ENCODE results near the gene FMN1.

Gene FMN1

GRCh38 chr15:32837935-32838334 is 356.6 kb downstream of the FMN1 start:
- no peak overlapping the region for H3K27ac ChIP-seq (ENCODE audit: insufficient read depth, low read depth, low read length, poor library complexity, severe bottlenecking)
- H3K9me3 ChIP-seq (ENCODE audit: control insufficient read depth, low read length): no peaks in the 10 kb centered on the region
- H3K27me3 ChIP-seq (ENCODE audit: control insufficient read depth, insufficient read depth, low read length, poor library complexity, severe bottlenecking): no peaks in the 10 kb centered on the region
- no peaks in the 10 kb centered on the region for H3K36me3 ChIP-seq (ENCODE audit: control insufficient read depth, insufficient read depth, low read length)
- H3K4me3 ChIP-seq (ENCODE audit: insufficient read depth, low read depth, low read length): no peak overlapping the region
- H3K4me1 ChIP-seq (ENCODE audit: control insufficient read depth, insufficient read depth, low read length): no peaks in the 10 kb centered on the region
- 91 to 95% methylated on average over 8 of the region's 8 CpGs for whole genome bisulfite sequencing, 2 experiments

GRCh38 chr15:32834156-32834555 is 360.4 kb downstream of the FMN1 start:
- no peak overlapping the region for H3K4me3 ChIP-seq (ENCODE audit: insufficient read depth, low read depth, low read length)
- 93 to 95% methylated on average over 1 of the region's 1 CpG for WGBS, 2 experiments
- H3K27ac ChIP-seq (ENCODE audit: insufficient read depth, low read depth, low read length, poor library complexity, severe bottlenecking): no peak overlapping the region
- no peaks in the 10 kb centered on the region for H3K36me3 ChIP-seq (ENCODE audit: control insufficient read depth, insufficient read depth, low read length)
- no peaks in the 10 kb centered on the region for H3K27me3 ChIP-seq (ENCODE audit: control insufficient read depth, insufficient read depth, low read length, poor library complexity, severe bottlenecking)
- H3K4me1 ChIP-seq (ENCODE audit: control insufficient read depth, insufficient read depth, low read length): no peaks in the 10 kb centered on the region
- H3K9me3 ChIP-seq (ENCODE audit: control insufficient read depth, low read length): no peaks in the 10 kb centered on the region

- 100% methylated on average over 1 of the region's 1 CpG for WGBS, 2 experiments
- no peaks in the 10 kb centered on the region for H3K36me3 ChIP-seq (ENCODE audit: control insufficient read depth, insufficient read depth, low read length)
- no peaks in the 10 kb centered on the region for H3K27me3 ChIP-seq (ENCODE audit: control insufficient read depth, insufficient read depth, low read length, poor library complexity, severe bottlenecking)
- H3K4me3 ChIP-seq (ENCODE audit: insufficient read depth, low read depth, low read length): no peak overlapping the region
- no peaks in the 10 kb centered on the region for H3K9me3 ChIP-seq (ENCODE audit: control insufficient read depth, low read length)
- H3K4me1 ChIP-seq (ENCODE audit: control insufficient read depth, insufficient read depth, low read length): no peaks in the 10 kb centered on the region
- H3K27ac ChIP-seq (ENCODE audit: insufficient read depth, low read depth, low read length, poor library complexity, severe bottlenecking): no peak overlapping the region
These were observed 361.1 kb downstream of the FMN1 start for GRCh38 chr15:32833379-32833821.

GRCh38 chr15:32831485-32831884 is 363.0 kb downstream of the FMN1 start:
- no peak overlapping the region for H3K4me3 ChIP-seq (ENCODE audit: insufficient read depth, low read depth, low read length)
- no peaks in the 10 kb centered on the region for H3K4me1 ChIP-seq (ENCODE audit: control insufficient read depth, insufficient read depth, low read length)
- no peaks in the 10 kb centered on the region for H3K36me3 ChIP-seq (ENCODE audit: control insufficient read depth, insufficient read depth, low read length)
- WGBS, 2 experiments: 85 to 92% methylated on average over 1 of the region's 1 CpG
- no peaks in the 10 kb centered on the region for H3K27me3 ChIP-seq (ENCODE audit: control insufficient read depth, insufficient read depth, low read length, poor library complexity, severe bottlenecking)
- no peaks in the 10 kb centered on the region for H3K9me3 ChIP-seq (ENCODE audit: control insufficient read depth, low read length)
- H3K27ac ChIP-seq (ENCODE audit: insufficient read depth, low read depth, low read length, poor library complexity, severe bottlenecking): no peak overlapping the region

GRCh38 chr15:32830241-32830640 is 364.3 kb downstream of the FMN1 start:
- H3K4me3 ChIP-seq (ENCODE audit: insufficient read depth, low read depth, low read length): no peak overlapping the region
- H3K27me3 ChIP-seq (ENCODE audit: control insufficient read depth, insufficient read depth, low read length, poor library complexity, severe bottlenecking): no peaks in the 10 kb centered on the region
- no peak overlapping the region for H3K27ac ChIP-seq (ENCODE audit: insufficient read depth, low read depth, low read length, poor library complexity, severe bottlenecking)
- H3K36me3 ChIP-seq (ENCODE audit: control insufficient read depth, insufficient read depth, low read length): no peaks in the 10 kb centered on the region
- H3K4me1 ChIP-seq (ENCODE audit: control insufficient read depth, insufficient read depth, low read length): no peaks in the 10 kb centered on the region
- no peaks in the 10 kb centered on the region for H3K9me3 ChIP-seq (ENCODE audit: control insufficient read depth, low read length)
- WGBS, 2 experiments: 100% methylated on average over 1 of the region's 1 CpG; no CpG with 5 or more reads in 1 of the 2 experiments

GRCh38 chr15:32829436-32829835 is 365.1 kb downstream of the FMN1 start:
- Histone ChIP-seq H3K9me3 (ENCODE audit: control insufficient read depth, low read length) (no peaks in the 10 kb centered on the region), H3K4me3 (ENCODE audit: insufficient read depth, low read depth, low read length) (no peak overlapping the region), H3K4me1 (ENCODE audit: control insufficient read depth, insufficient read depth, low read length) (no peaks in the 10 kb centered on the region), H3K36me3 (ENCODE audit: control insufficient read depth, insufficient read depth, low read length) (no peaks in the 10 kb centered on the region), H3K27ac (ENCODE audit: insufficient read depth, low read depth, low read length, poor library complexity, severe bottlenecking) (no peak overlapping the region), H3K27me3 (ENCODE audit: control insufficient read depth, insufficient read depth, low read length, poor library complexity, severe bottlenecking) (no peaks in the 10 kb centered on the region)
- WGBS, 2 experiments: 100% methylated on average over 1 of the region's 2 CpGs

GRCh38 chr15:32828507-32829186 is 365.9 kb downstream of the FMN1 start:
- H3K4me1 ChIP-seq (ENCODE audit: control insufficient read depth, insufficient read depth, low read length): no peaks in the 10 kb centered on the region
- no peak overlapping the region for H3K27ac ChIP-seq (ENCODE audit: insufficient read depth, low read depth, low read length, poor library complexity, severe bottlenecking)
- WGBS, 2 experiments: 96 to 97% methylated on average over 6 of the region's 6 CpGs
- H3K27me3 ChIP-seq (ENCODE audit: control insufficient read depth, insufficient read depth, low read length, poor library complexity, severe bottlenecking): no peaks in the 10 kb centered on the region
- H3K9me3 ChIP-seq (ENCODE audit: control insufficient read depth, low read length): no peaks in the 10 kb centered on the region
- no peak overlapping the region for H3K4me3 ChIP-seq (ENCODE audit: insufficient read depth, low read depth, low read length)
- H3K36me3 ChIP-seq (ENCODE audit: control insufficient read depth, insufficient read depth, low read length): no peaks in the 10 kb centered on the region

- Histone ChIP-seq H3K4me1 (ENCODE audit: control insufficient read depth, insufficient read depth, low read length) (no peaks in the 10 kb centered on the region), H3K9me3 (ENCODE audit: control insufficient read depth, low read length) (no peaks in the 10 kb centered on the region), H3K4me3 (ENCODE audit: insufficient read depth, low read depth, low read length) (no peak overlapping the region), H3K27me3 (ENCODE audit: control insufficient read depth, insufficient read depth, low read length, poor library complexity, severe bottlenecking) (no peaks in the 10 kb centered on the region), H3K36me3 (ENCODE audit: control insufficient read depth, insufficient read depth, low read length) (no peaks in the 10 kb centered on the region), H3K27ac (ENCODE audit: insufficient read depth, low read depth, low read length, poor library complexity, severe bottlenecking) (no peak overlapping the region)
- WGBS, 2 experiments: 93 to 95% methylated on average over 5 of the region's 5 CpGs
These were observed 367.8 kb downstream of the FMN1 start for GRCh38 chr15:32826685-32827084.

- no peaks in the 10 kb centered on the region for H3K27me3 ChIP-seq (ENCODE audit: control insufficient read depth, insufficient read depth, low read length, poor library complexity, severe bottlenecking)
- no peaks in the 10 kb centered on the region for H3K36me3 ChIP-seq (ENCODE audit: control insufficient read depth, insufficient read depth, low read length)
- H3K9me3 ChIP-seq (ENCODE audit: control insufficient read depth, low read length): no peaks in the 10 kb centered on the region
- 93 to 96% methylated on average over 4 of the region's 4 CpGs for WGBS, 2 experiments
- H3K4me3 ChIP-seq (ENCODE audit: insufficient read depth, low read depth, low read length): no peak overlapping the region
- no peak overlapping the region for H3K27ac ChIP-seq (ENCODE audit: insufficient read depth, low read depth, low read length, poor library complexity, severe bottlenecking)
- H3K4me1 ChIP-seq (ENCODE audit: control insufficient read depth, insufficient read depth, low read length): no peaks in the 10 kb centered on the region
These were observed 369.3 kb downstream of the FMN1 start for GRCh38 chr15:32825219-32825618.

- WGBS, 2 experiments: 92 to 93% methylated on average over 5 of the region's 5 CpGs
- Histone ChIP-seq H3K27me3 (ENCODE audit: control insufficient read depth, insufficient read depth, low read length, poor library complexity, severe bottlenecking) (no peaks in the 10 kb centered on the region), H3K4me3 (ENCODE audit: insufficient read depth, low read depth, low read length) (no peak overlapping the region), H3K9me3 (ENCODE audit: control insufficient read depth, low read length) (no peaks in the 10 kb centered on the region), H3K36me3 (ENCODE audit: control insufficient read depth, insufficient read depth, low read length) (no peaks in the 10 kb centered on the region), H3K4me1 (ENCODE audit: control insufficient read depth, insufficient read depth, low read length) (no peaks in the 10 kb centered on the region), H3K27ac (ENCODE audit: insufficient read depth, low read depth, low read length, poor library complexity, severe bottlenecking) (no peak overlapping the region)
These were observed 369.7 kb downstream of the FMN1 start for GRCh38 chr15:32824777-32825176.
